Rectal smooth muscle tissue (tissue), 1 donor: Measurements from ENCODE around the gene MPC2.

ENCODE experiments used
- H3K27ac ChIP-seq: one replicate; pipeline ENCODE4 v1.7.0; 2013; ENCODE audit warnings: low read depth, low read length, inconsistent platforms
- H3K27me3 ChIP-seq: one replicate; pipeline ENCODE4 v1.7.0; 2013; ENCODE audit warnings: low read length; ENCODE audit not compliant: control insufficient read depth, insufficient read depth
- H3K36me3 ChIP-seq: one replicate; pipeline ENCODE4 v1.7.0; 2013; ENCODE audit warnings: low read length; ENCODE audit not compliant: control insufficient read depth, insufficient read depth
- H3K4me1 ChIP-seq: one replicate; pipeline ENCODE4 v1.7.0; 2013; ENCODE audit warnings: low read length; ENCODE audit not compliant: control insufficient read depth, insufficient read depth
- H3K4me3 ChIP-seq: one replicate; pipeline ENCODE4 v1.7.0; 2013; ENCODE audit warnings: low read length
- H3K9ac ChIP-seq: one replicate; pipeline ENCODE4 v1.7.0; 2013; ENCODE audit warnings: low read length

The MPC2 gene

GRCh38 chr1:167936930-167937708, at the start of gene MPC2:
MPC2 (minus strand) TSS chr1:167937072; CDS start chr1:167935841, 1,231 bp downstream.
- Histone ChIP-seq H3K27ac (peak within 1 kb of the TSS; percentile 96), H3K9ac (peak within 1 kb of the TSS; percentile 94), H3K4me1 (peaks cover 18% of the 10 kb centered on the region), H3K4me3 (peak within 1 kb of the TSS; percentile 91), H3K36me3 (no peaks in the 10 kb centered on the region), H3K27me3 (no peaks in the 10 kb centered on the region)

DNA sequence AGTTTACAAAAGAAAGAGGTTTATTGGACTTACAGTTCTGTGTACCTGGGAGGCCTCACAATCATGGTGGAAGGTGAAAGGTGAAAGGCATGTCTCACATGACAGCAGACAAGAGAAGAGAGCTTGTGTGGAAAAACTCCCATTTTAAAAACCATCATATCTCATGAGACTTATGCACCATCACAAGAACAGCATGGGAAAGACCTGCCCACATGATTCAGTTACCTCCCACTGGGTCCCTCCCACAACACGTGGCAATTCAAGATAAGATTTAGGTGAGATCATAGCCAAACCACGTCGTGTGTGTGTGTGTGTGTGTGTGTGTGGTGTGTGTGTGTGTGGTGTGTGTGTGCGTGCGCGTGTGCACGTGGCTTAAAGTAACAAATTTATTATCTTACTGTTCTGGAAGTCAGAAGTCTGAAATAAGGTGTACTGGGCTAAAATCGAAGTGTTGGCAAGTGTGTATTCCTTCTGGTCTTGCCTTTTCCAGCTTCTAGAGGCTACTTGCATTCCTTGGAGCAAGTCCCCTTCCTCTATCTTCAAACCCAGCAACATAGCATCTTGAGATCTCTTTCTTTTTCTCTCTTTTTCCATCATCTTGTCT, 48.1 kb upstream of the MPC2 start:
- no peak overlapping the region for H3K9ac ChIP-seq
- no peaks in the 10 kb centered on the region for H3K27me3 ChIP-seq
- no peak overlapping the region for H3K27ac ChIP-seq
- H3K4me3 ChIP-seq: no peak overlapping the region
- H3K36me3 ChIP-seq: no peaks in the 10 kb centered on the region
- no peaks in the 10 kb centered on the region for H3K4me1 ChIP-seq

- no peaks in the 10 kb centered on the region for H3K4me1 ChIP-seq
These were observed 47.0 kb upstream of the MPC2 start for GRCh38 chr1:167983797-167984420.

GRCh38 chr1:167981933-167982332, 45.1 kb upstream of the MPC2 start:
- Histone ChIP-seq H3K27me3 (no peaks in the 10 kb centered on the region), H3K4me3 (no peak overlapping the region), H3K27ac (no peak overlapping the region), H3K36me3 (no peaks in the 10 kb centered on the region), H3K9ac (no peak overlapping the region), H3K4me1 (no peaks in the 10 kb centered on the region)

More at GRCh38 chr1:167983797-167984420, 47.0 kb upstream of the MPC2 start:
- H3K27ac ChIP-seq: no peak overlapping the region
- H3K4me3 ChIP-seq: no peak overlapping the region
- no peaks in the 10 kb centered on the region for H3K27me3 ChIP-seq
- no peak overlapping the region for H3K9ac ChIP-seq
- no peaks in the 10 kb centered on the region for H3K36me3 ChIP-seq

DNA sequence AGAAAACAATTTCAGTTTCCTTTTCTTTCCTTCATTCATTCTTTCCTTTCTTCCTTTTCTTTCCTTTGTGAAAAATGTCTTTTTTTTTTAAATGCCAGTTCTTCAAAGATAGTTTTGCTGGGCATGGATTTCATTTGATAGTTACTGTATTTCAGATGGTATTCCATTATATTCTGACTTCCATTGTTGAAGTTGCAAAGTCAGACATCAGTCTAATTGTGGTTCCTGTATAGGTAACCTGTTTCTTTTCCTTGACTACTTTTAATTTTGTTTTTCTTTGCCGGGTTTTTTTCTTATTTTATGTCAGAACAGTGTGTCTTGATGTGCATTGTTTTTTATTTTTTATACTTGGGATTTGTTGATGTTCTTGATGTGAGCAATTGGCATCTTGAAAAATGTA, 40.4 kb upstream of the MPC2 start:
- peaks cover 5% of the 10 kb centered on the region for H3K4me1 ChIP-seq
- no peak overlapping the region for H3K4me3 ChIP-seq
- H3K36me3 ChIP-seq: peaks cover 5% of the 10 kb centered on the region
- no peaks in the 10 kb centered on the region for H3K27me3 ChIP-seq
- H3K27ac ChIP-seq: no peak overlapping the region
- H3K9ac ChIP-seq: no peak overlapping the region

GRCh38 chr1:167974698-167975097, 37.8 kb upstream of the MPC2 start:
- Histone ChIP-seq H3K9ac (no peak overlapping the region), H3K4me3 (no peak overlapping the region), H3K27me3 (no peaks in the 10 kb centered on the region), H3K36me3 (peaks cover 5% of the 10 kb centered on the region), H3K4me1 (peaks cover 5% of the 10 kb centered on the region), H3K27ac (no peak overlapping the region)

DNA sequence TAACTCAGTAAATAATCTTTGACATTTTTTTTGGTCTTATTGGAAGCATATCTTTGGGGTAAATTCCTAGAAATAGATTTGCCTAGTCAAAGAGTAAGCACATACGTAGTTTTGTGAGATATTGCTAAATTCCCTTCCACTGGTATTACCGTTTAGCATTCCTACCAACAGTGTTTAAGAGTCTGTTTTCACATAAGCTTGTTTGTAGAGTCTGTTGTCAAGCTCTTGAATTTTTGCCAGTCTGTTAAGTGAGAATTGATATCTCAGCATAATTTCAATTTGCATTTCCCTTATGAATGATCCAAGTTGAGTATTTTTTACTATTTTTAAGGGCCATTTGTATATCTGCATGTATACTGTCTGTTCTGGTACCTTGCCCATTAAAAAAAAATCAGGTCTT, 37.0 kb upstream of the MPC2 start:
- H3K4me3 ChIP-seq: no peak overlapping the region
- peaks cover 5% of the 10 kb centered on the region for H3K4me1 ChIP-seq
- no peak overlapping the region for H3K9ac ChIP-seq
- no peak overlapping the region for H3K27ac ChIP-seq
- H3K36me3 ChIP-seq: peaks cover 5% of the 10 kb centered on the region
- H3K27me3 ChIP-seq: no peaks in the 10 kb centered on the region

DNA sequence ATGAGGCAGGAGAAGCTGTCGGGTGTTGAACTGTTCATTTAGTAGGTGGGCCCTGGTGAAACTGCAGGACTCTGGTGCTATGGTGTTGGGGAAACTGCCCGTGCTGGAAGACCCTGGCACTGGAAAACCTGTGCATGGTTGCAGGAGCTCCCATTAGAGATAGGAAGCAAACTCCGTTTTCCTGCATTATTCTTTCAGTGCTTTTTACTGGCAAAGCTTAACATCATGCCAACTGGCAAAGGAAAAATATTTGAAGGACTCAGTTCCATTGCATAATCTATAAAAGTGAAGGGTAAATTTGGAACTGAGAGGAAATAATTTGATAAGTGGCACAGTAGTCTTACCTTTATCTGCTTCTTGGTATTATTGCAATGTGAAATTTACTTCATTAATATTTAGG, 31.7 kb upstream of the MPC2 start:
- Histone ChIP-seq H3K36me3 (peaks cover 2% of the 10 kb centered on the region), H3K27ac (no peak overlapping the region), H3K27me3 (no peaks in the 10 kb centered on the region), H3K9ac (no peak overlapping the region), H3K4me1 (peaks cover 5% of the 10 kb centered on the region), H3K4me3 (no peak overlapping the region)

- no peaks in the 10 kb centered on the region for H3K27me3 ChIP-seq
- no peak overlapping the region for H3K4me3 ChIP-seq
- H3K36me3 ChIP-seq: no peaks in the 10 kb centered on the region
- H3K4me1 ChIP-seq: no peaks in the 10 kb centered on the region
- H3K27ac ChIP-seq: no peak overlapping the region
- no peak overlapping the region for H3K9ac ChIP-seq
These were observed 29.2 kb upstream of the MPC2 start for GRCh38 chr1:167966050-167966449.

- Histone ChIP-seq H3K27me3 (no peaks in the 10 kb centered on the region), H3K9ac (no peak overlapping the region), H3K36me3 (no peaks in the 10 kb centered on the region), H3K4me1 (no peaks in the 10 kb centered on the region), H3K4me3 (no peak overlapping the region), H3K27ac (no peak overlapping the region)
These were observed 27.8 kb upstream of the MPC2 start for GRCh38 chr1:167964646-167965045.

DNA sequence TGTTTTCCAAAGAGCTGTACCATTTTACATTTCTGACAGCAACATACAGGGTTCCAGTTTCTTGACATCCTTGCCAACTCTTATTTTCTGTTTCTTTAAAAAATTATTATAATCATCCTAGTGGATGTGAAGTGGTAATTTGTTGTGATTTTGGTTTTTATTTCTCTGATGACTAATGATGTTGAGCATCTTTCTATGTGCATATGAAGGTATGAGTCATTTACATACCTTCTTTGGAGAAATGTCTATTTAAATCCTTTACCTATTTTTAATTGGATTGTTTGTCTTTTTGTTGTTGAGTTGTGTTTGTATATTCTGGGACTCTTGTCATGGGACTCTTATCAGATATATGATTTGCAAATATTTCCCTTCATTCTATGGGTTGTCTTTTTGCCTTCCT, 20.8 kb upstream of the MPC2 start:
- H3K27me3 ChIP-seq: no peaks in the 10 kb centered on the region

DNA sequence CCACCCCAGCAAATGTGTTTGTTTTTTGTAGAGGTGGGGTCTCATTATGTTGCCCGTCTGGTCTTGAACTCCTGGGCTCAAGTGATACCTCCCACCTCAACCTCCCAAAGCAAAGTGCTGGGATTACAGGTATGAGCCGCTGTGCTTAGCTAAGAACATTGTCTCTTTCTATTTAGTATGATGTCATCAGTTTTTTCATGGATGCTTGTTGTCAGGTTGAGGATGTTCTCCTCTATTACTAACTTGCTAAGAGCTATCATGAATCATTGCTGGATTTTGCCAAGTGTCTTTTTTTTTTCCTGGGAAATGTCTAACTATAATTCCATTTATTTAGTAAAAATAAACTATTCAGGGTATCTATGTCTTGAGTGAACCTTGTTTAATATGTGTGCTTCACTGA, 19.0 kb upstream of the MPC2 start:
- Histone ChIP-seq H3K9ac (no peak overlapping the region), H3K27me3 (no peaks in the 10 kb centered on the region), H3K27ac (no peak overlapping the region), H3K4me3 (no peak overlapping the region), H3K4me1 (no peaks in the 10 kb centered on the region), H3K36me3 (peaks cover 5% of the 10 kb centered on the region)

More for the DNA sequence above, 20.8 kb upstream of the MPC2 start:
- Histone ChIP-seq H3K9ac (no peak overlapping the region), H3K36me3 (peaks cover 5% of the 10 kb centered on the region), H3K27ac (no peak overlapping the region), H3K4me3 (no peak overlapping the region), H3K4me1 (no peaks in the 10 kb centered on the region)
